NOMO-1 treated with dmso at 0.1 percent for 144 hours (cell line): ENCODE results near the gene SUCLG2.

Experiments
- DNase-seq: peaks from one replicate; lab custom pipeline; 2025; ENCODE audit not compliant: unreplicated experiment; lab: John Stamatoyannopoulos, UW

SUCLG2 gene

GRCh38 chr3:67649681-67650080 is 4.7 kb downstream of the SUCLG2 start:
- no peak for DNase-seq

GRCh38 chr3:67648701-67649100 is 5.7 kb downstream of the SUCLG2 start:
- no peak for DNase-seq

- DNase-seq = no peak
These were observed 6.2 kb downstream of the SUCLG2 start for GRCh38 chr3:67648229-67648628.

- DNase-seq = no peak
These were observed 7.0 kb downstream of the SUCLG2 start for GRCh38 chr3:67647390-67647878.

GRCh38 chr3:67646586-67647234 is 7.7 kb downstream of the SUCLG2 start:
- DNase-seq = no peak

GRCh38 chr3:67644827-67645226 is 9.6 kb downstream of the SUCLG2 start:
- no peak for DNase-seq

- DNase-seq = no peak
These were observed 11.7 kb downstream of the SUCLG2 start for GRCh38 chr3:67642734-67643133.

GRCh38 chr3:67642190-67642589 is 12.2 kb downstream of the SUCLG2 start:
- DNase-seq = no peak

DNA sequence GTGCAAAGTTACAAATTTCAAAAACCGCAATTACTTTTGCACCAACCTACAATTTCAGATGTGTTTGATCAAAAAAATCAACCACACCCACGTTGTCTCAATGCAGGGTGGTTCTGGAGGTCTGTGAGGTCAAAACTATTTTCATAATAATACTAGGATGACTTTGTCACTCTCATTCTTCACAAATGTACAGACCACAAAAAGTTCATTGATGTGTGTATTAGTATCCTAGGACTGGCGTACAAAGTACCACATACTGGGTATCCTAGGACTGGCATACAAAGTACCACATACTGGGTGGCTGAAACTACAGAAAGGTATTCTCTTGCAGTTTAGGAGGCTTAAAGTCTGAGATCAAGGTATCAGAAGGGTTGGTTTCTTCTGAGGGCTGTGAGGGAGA is 13.0 kb downstream of the SUCLG2 start:
- no peak for DNase-seq

DNA sequence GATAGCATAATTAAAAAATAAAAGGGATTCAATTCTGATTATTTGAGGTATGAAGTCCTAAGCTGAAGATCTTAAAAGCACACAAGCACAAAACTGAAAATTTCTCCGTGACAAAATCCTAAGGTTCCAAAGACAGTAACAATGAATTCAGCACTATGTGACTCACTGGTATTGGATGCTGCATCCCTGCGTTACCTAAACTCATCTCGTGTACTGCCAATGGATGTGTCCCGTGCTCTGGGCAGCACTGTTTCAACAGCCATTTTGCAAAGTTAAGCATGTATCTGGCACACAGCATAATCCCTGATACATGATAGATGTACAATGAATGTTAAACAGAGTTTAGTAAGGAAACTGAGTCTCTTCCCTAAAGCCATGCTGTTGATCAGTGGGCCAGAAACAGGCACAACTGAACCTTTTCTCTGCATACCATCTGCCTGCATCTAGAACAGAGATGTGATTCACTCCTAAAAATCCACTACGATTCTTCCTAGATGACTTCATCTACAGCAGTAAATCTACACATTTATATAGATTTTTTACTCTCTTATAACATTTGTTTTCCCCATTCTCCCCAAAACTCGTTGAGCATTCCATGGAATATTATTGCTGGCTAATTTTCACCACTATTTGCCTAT is 14.3 kb downstream of the SUCLG2 start:
- DNase-seq = no peak

GRCh38 chr3:67637255-67637900 is 17.0 kb downstream of the SUCLG2 start:
- no peak for DNase-seq

DNA sequence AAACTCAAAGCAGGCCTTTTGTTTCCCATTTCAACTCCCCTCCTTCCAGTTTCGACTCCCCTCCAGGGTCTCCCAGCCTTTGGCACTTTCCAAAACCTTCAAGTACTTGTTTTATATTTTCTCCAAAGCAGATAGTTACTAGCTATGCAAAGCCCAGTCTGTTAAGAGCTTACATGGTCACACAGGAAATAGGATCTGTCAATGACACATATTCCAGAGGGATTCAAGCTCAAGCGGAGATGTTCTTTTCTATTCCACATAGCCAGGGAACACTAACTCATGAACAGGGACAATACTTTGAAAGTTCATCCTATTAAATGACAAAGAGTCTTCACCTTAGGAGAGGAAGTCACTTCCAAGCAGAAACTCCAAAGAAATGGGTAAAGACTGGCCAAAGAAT is 18.6 kb downstream of the SUCLG2 start:
- DNase-seq = no peak

DNA sequence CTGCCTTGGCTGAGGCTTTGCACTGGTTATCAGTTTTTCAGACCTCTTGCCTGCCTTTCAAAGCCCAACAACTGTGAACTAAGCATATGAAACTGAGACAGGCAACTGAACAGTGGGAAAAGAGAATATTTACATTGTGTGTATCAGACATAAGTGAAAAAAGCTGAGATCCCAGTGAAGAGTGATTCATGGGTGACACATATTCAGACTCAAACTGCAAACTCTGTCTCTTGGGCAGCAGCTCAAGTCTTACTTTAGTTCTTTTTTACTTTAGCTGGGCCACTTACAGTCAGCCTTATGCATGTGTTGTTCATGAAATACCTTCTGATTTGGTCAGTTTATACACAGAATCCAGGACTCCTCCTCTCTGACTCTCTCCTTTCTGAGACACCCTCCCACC is 19.2 kb downstream of the SUCLG2 start:
- no peak for DNase-seq

DNA sequence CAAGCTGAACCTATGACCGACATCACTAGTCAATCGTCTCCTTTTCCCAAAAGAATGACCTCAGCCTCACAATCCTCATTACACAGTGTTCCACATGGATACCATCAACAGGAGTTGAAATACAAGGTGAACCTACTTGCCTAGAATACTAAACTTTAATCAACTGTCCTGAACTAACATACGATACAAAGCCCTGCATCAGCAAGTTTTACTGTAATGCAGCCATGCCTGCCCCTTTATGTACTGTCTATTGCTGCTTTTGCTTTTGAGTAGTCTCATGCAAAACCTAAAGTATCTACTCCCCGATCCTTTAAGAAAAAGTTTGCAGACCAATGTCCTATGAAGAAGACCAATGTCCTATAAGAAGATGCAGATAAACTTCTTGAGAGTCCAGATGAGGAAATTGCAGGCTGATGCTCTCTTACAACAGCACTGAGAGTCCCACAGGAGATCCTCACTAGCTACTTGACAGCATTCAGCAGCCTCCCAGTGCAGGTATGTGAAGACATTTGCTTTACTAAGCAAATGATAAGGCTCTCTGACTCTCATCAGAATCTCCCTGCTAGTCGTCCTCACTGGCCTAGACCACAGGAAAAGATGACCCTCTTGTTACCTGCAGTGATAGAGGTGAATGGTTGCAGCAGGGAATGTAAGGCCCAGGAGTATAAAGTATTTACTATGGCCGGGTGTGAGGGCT is 23.6 kb downstream of the SUCLG2 start:
- no peak for DNase-seq

DNA sequence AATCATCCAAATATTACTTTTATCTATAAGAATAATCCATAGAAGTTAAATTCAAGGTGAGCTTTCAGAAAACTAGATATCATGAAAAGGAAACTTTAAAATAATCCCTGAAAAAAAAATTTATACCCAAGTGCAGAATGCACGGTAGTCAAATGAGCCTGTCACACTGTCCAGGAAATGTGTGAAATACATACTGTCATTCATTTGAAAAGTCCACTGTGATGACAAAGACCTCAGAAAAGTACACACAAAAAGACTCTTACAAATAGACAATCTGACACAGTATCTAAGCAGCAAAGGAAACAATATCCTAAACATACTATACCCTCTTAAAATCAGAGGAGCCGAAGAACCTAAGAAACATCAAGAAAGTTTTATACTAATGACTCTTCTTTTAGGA is 29.7 kb downstream of the SUCLG2 start:
- DNase-seq = no peak

GRCh38 chr3:67624078-67624477 is 30.3 kb downstream of the SUCLG2 start:
- DNase-seq = no peak

DNA sequence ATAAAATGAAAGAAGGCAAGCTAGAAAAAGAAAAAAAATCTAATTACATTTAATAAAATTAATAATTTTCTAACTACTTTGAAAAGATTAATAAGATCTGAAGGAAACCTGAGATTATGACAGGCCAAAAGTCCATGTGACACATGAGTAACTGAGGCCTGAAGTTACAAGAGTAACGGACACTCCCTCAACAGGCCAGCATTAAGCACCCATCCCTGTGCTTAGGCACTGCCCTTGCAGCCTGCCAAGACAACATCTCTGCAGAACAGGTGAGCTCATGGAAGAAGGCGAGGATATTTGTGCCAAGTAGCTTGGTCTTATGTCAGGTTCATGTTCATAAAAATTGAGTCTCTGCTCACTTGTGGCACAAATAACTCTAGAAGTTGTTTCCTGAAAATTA is 31.8 kb downstream of the SUCLG2 start:
- DNase-seq = no peak

DNA sequence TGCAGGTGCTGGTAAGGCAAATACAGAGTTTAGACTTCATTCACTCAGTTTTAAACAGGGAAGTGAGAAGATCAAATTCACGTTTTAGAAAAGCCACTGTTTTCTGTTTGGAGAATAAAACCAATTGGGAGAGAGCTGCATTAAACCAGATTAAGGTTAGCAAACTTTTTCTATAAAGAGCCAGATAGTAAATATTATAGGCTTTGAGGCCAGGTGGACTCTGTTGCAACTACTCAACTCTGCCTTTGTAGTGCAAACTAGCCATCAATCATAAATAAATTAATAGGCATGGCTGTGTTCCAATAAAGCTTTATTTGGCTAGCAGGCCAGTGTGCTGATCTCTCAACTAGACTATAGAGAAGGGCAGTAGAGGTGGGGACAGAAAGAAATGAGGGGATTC is 33.5 kb downstream of the SUCLG2 start:
- no peak for DNase-seq

GRCh38 chr3:67619991-67620390 is 34.4 kb downstream of the SUCLG2 start:
- DNase-seq = no peak

DNA sequence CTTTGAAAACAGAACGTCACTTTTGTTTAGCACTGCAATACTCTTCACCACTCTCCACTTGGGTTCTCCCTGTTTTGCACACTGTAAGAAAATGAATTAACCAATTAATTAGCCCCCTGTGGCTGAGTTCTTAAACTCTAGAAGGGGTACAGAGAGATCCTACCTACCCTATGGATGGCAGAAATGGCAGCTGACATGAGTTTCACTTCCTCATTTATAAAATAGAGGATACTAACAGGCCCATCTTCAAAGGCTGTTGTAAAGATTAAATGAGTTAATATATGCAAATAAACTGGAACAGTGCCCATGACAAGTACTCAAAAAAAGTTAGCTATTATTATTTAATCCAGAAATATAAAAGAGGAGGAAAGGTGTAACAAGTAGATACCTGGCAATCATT is 36.9 kb downstream of the SUCLG2 start:
- no peak for DNase-seq

GRCh38 chr3:67616046-67616445 is 38.4 kb downstream of the SUCLG2 start:
- DNase-seq = no peak

- DNase-seq = no peak
These were observed 40.2 kb downstream of the SUCLG2 start for GRCh38 chr3:67614195-67614594.
